Neural cell (in vitro differentiated cells): ENCODE results near the gene GPR17. TPM values are rescaled to one million over a fixed set of nuclear protein-coding genes. Genes with fewer than 3 reads are reported as not detected.

Source experiments
- H2AFZ ChIP-seq: fragments of 200-600, 300-800 bp; sonication (generic), shearing (Covaris generic); 2 replicates; pipeline ENCODE4 v1.6.0; 2014; ENCODE audit warnings: low read depth, mild to moderate bottlenecking, antibody characterized with exemption, low read length, moderate library complexity
- H3F3A ChIP-seq: fragments of 200-600 bp; shearing (Covaris generic); 2 replicates; pipeline ENCODE4 v1.6.1; 2016; ENCODE audit warnings: mild to moderate bottlenecking, moderate library complexity, mixed read lengths, antibody characterized with exemption, low read length; ENCODE audit not compliant: insufficient read depth, poor library complexity, severe bottlenecking
- H3K27ac ChIP-seq: fragments of 200-600, 300-800 bp; sonication (generic), shearing (Covaris generic); 2 replicates; pipeline ENCODE4 v1.5.1; 2014; ENCODE audit warnings: mild to moderate bottlenecking, low read length, moderate library complexity
- H3K27me3 ChIP-seq: fragments of 300-800, 200-600 bp; sonication (generic), shearing (Covaris generic); 2 replicates; pipeline ENCODE4 v1.6.0; 2014; ENCODE audit warnings: mild to moderate bottlenecking, low read depth, low read length, moderate library complexity; ENCODE audit not compliant: insufficient read depth
- H3K36me3 ChIP-seq: fragments of 300-800, 200-600 bp; sonication (generic), shearing (Covaris generic); 2 replicates; pipeline ENCODE4 v1.5.1; 2014; ENCODE audit warnings: mild to moderate bottlenecking, antibody characterized with exemption, low read length, moderate library complexity; ENCODE audit not compliant: insufficient read depth
- H3K4me2 ChIP-seq: fragments of 300-800, 200-600 bp; sonication (generic), shearing (Covaris generic); 2 replicates; pipeline ENCODE4 v1.6.0; 2014; ENCODE audit warnings: mild to moderate bottlenecking, low read length
- H3K4me3 ChIP-seq: fragments of 300-800, 200-600 bp; sonication (generic), shearing (Covaris generic); 2 replicates; pipeline ENCODE4 v1.5.1; 2014; ENCODE audit warnings: mild to moderate bottlenecking, low read length, moderate library complexity
- H3K79me2 ChIP-seq: fragments of 200-600 bp; shearing (Covaris generic); replicated peaks from 2 replicates; pipeline ENCODE4 v1.6.0; 2014; ENCODE audit warnings: mild to moderate bottlenecking, low read length, moderate library complexity; ENCODE audit not compliant: insufficient read depth
- H3K9ac ChIP-seq: fragments of 300-800, 200-600 bp; sonication (generic), shearing (Covaris generic); 2 replicates; pipeline ENCODE4 v1.6.1; 2016; ENCODE audit warnings: mild to moderate bottlenecking, low read length, mixed read lengths
- H3K9me2 ChIP-seq: fragments of 200-600 bp; shearing (Covaris generic); 2 replicates; pipeline ENCODE4 v1.6.1; 2016; ENCODE audit warnings: mild to moderate bottlenecking, low read length, mixed read lengths; ENCODE audit not compliant: insufficient read depth
- H3K9me3 ChIP-seq: fragments of 200-600, 300-800 bp; sonication (generic), shearing (Covaris generic); 2 replicates; pipeline ENCODE4 v1.6.1; 2016; ENCODE audit warnings: mild to moderate bottlenecking, mixed run types, low read length, moderate library complexity, mixed read lengths
- H4K20me1 ChIP-seq: fragments of 200-600 bp; shearing (Covaris generic); 2 replicates; pipeline ENCODE4 v1.6.1; 2016; ENCODE audit warnings: mild to moderate bottlenecking, mixed run types; ENCODE audit not compliant: insufficient read depth
- CTCF ChIP-seq: fragments of 450-650 bp; IDR thresholded peaks from 2 replicates; pipeline ENCODE4 v1.5.1; 2014; ENCODE audit warnings: antibody characterized with exemption, mild to moderate bottlenecking, moderate library complexity; ENCODE audit not compliant: poor library complexity, severe bottlenecking
- EP300 ChIP-seq: fragments of 450-650 bp; conservative IDR thresholded peaks from 2 replicates; pipeline ENCODE4 v1.6.1; 2014; ENCODE audit warnings: antibody characterized with exemption, mild to moderate bottlenecking, moderate library complexity; ENCODE audit not compliant: poor library complexity, severe bottlenecking
- EZH2 ChIP-seq: fragments of 200-600, 300-800 bp; shearing (Covaris generic), sonication (generic); IDR thresholded peaks from 2 replicates; pipeline ENCODE4 v1.6.1; 2014; ENCODE audit warnings: antibody characterized with exemption, low read length, borderline replicate concordance, mild to moderate bottlenecking; ENCODE audit not compliant: insufficient read depth, poor library complexity, severe bottlenecking
- MXI1 ChIP-seq: fragments of 450-650 bp; conservative IDR thresholded peaks from 2 replicates; pipeline ENCODE4 v1.6.1; 2014; ENCODE audit warnings: antibody characterized with exemption, mild to moderate bottlenecking; ENCODE audit not compliant: poor library complexity, severe bottlenecking
- POLR2AphosphoS5 ChIP-seq: IDR thresholded peaks from 2 replicates; pipeline ENCODE4 v1.6.1; 2012
- RAD21 ChIP-seq: fragments of 450-650 bp; conservative IDR thresholded peaks from 2 replicates; pipeline ENCODE4 v1.6.1; 2014; ENCODE audit warnings: antibody characterized with exemption, mild to moderate bottlenecking, moderate library complexity
- REST ChIP-seq: IDR thresholded peaks from 2 replicates; pipeline ENCODE4 v1.6.1; 2012; ENCODE audit warnings: borderline replicate concordance
- SMC3 ChIP-seq: fragments of 450-650 bp; conservative IDR thresholded peaks from 2 replicates; pipeline ENCODE4 v1.6.1; 2014; ENCODE audit warnings: antibody characterized with exemption, mild to moderate bottlenecking, moderate library complexity; ENCODE audit not compliant: poor library complexity
- TAF1 ChIP-seq: IDR thresholded peaks from 2 replicates; pipeline ENCODE4 v1.6.1; 2012; ENCODE audit warnings: low read depth
- polyA plus RNA-seq: library from polyadenylated mRNA; depleted of rRNA; stranded (reverse); fragments of >200 nt; gene quantifications from 2 replicates; pipeline ENCODE4 v1.2.3, GENCODE V29; 2014

Gene GPR17
- polyA plus RNA-seq, 1 donor from 2014 or later: not detected

- Histone ChIP-seq H3K9me3 (no peaks in the 10 kb centered on the region), H3K79me2 (no peaks in the 10 kb centered on the region), H3K4me3 (no peak overlapping the region), H3K4me2 (no peak overlapping the region), H3K36me3 (no peaks in the 10 kb centered on the region), H3K9me2 (no peaks in the 10 kb centered on the region), H2AFZ (no peak overlapping the region), H3K9ac (no peak overlapping the region), H3K27ac (no peak overlapping the region), H3F3A (no peaks in the 10 kb centered on the region), H4K20me1 (no peaks in the 10 kb centered on the region), H3K27me3 (no peaks in the 10 kb centered on the region)
- no peak for TF ChIP-seq REST
- TF ChIP-seq RAD21: no peak
- TF ChIP-seq POLR2AphosphoS5: no peak
- TF ChIP-seq EZH2: no peak
- no peak for TF ChIP-seq MXI1
- no peak for TF ChIP-seq SMC3
- no peak for TF ChIP-seq EP300
- TF ChIP-seq TAF1: no peak
- no peak for TF ChIP-seq CTCF
These were observed 48.6 kb upstream of the GPR17 start for GRCh38 chr2:127597046-127597983.

GRCh38 chr2:127597984-127598380, 48.0 kb upstream of the GPR17 start:
- Histone ChIP-seq H3K27me3 (no peaks in the 10 kb centered on the region), H3K9ac (no peak overlapping the region), H3K27ac (no peak overlapping the region), H3K79me2 (no peaks in the 10 kb centered on the region), H2AFZ (no peak overlapping the region), H3K36me3 (no peaks in the 10 kb centered on the region), H3K9me3 (no peaks in the 10 kb centered on the region), H4K20me1 (no peaks in the 10 kb centered on the region), H3K4me3 (no peak overlapping the region), H3K4me2 (no peak overlapping the region), H3K9me2 (no peaks in the 10 kb centered on the region), H3F3A (no peaks in the 10 kb centered on the region)
- TF ChIP-seq RAD21 (no peak), CTCF (no peak), TAF1 (no peak)
